HG03457 (cell line): ENCODE results near the gene POLR3GL.

Experiments used
- ATAC-seq: cut with Tn5 transposase; IDR thresholded peaks from one replicate; pipeline ENCODE4 v1.9.1; 2021; ENCODE audit warnings: moderate number of reproducible peaks; ENCODE audit not compliant: unreplicated experiment

Gene POLR3GL

DNA sequence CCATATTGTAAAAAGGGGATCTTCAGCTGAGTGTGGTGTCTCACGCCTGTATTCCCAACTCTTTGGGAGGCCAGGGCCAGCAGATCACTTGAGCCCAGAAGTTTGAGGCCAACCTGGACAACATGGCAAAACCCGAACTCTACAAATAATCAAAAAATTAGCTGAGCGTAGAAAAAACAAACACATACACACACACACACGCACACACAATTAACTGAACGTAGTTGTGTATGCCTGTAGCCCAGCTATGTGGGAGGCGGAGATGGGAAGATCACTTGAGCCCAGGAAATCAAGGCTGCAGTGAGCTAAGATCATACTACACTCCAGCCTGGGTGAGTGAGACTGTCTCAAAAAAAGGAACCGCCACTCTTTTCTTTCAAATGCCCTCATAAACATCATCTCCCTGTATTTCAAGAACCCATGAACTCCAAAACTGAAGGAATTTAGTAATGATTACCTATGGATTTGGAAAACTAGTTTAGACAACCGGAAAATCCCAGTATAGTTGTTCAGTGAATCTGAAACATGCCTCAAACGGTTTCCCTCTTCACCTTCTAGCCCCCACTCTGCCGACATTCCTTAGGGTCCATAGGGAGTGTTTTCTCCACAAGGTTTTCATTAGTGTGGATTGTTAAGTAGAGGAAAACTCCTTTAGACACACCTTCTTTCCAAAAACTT, 27.4 kb downstream of the POLR3GL start:
- ATAC-seq: no peak

GRCh38 chr1:145992502-145992936, 28.0 kb downstream of the POLR3GL start:
- no peak for ATAC-seq

DNA sequence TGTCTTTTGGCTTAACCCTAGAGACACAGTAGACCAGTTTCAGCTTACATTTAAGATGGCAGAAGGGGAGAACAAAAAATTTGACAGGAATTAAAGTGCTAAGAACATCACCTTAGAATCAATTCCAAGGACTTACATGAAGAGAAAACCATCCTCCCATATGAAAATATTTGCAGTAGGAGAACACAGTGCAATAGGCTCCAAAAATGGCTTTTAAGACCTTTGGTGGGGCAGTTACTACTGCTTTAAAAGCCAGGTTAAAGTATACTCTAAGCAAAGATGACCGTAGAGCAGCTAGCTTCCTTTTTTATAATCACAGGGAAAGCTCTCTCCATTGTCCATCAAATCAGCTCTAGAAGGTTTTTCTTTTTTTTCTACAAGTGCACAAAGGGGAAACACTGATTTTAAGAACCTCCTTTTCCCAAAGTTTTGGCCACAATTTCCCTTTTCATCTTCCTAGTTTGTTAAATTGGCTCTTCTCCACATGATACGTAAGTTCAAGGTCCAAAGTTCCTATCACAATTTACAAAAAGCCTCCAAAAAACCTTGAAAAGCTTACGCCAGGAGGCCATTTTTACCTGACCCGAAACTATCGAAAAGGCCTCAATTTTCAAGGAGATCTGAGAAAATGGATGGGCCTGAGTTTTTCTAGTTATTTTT, 28.6 kb downstream of the POLR3GL start:
- no peak for ATAC-seq

DNA sequence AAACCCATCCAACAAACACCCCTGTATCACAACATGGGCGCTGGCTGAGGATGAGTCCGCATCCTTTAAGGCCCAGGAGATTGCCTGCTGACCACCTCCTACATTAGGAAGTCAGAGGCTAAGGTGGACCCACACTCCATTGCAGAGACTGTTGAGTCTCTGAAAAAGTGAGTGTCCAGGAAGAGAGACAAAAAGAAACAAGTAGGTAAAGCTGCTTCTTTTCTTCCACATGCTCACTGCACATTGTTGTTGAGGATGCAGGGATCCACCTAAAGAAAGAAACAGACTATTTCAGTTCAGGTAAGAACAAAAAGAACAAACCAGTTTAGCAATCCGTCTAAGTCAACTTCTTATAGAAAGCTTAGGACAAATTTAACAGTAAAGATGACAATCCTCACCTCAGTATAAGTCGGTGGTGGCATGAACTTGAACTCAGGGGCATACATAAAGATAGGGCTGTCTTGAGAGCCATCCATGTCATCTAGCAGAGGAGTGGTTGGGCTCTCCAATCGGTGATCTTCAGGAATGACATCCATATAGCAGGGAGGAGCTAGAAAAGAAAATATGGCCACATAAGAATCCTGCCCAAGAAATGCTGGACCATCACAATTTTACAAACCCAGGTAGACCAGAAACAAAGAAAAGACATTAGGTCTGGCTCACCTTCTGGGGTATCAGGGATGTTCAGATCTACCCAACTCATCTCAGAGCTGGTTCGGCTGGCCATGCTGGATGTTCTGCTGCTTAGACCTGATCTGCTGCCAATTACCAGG, 29.3 kb downstream of the POLR3GL start:
- ATAC-seq: no peak

GRCh38 chr1:145994391-145995120, 30.1 kb downstream of the POLR3GL start:
- no peak for ATAC-seq

GRCh38 chr1:145995148-145995881, 30.8 kb downstream of the POLR3GL start:
- ATAC-seq: no peak

DNA sequence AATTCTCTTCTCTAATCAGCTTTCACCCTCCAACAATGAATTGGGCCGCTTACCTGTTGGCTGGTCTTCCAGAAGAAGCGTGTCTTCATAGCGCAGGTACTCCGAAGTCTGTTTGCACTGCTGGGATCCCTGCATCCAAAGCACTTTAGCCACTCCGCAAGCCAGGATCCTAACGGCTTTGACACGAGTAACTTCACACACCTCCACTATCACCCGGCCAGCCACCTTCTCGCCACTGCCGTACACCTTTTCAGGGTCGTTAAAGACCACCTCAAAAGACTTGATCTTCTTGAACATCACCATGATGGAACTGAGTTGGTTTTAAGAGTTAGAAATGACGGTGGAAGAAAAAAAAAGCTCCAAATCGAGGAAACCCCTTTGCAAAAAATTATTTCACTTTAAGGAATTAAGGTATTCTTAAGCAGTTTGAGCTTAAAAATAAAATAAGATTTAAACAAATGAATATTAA, 31.5 kb downstream of the POLR3GL start:
- no peak for ATAC-seq

DNA sequence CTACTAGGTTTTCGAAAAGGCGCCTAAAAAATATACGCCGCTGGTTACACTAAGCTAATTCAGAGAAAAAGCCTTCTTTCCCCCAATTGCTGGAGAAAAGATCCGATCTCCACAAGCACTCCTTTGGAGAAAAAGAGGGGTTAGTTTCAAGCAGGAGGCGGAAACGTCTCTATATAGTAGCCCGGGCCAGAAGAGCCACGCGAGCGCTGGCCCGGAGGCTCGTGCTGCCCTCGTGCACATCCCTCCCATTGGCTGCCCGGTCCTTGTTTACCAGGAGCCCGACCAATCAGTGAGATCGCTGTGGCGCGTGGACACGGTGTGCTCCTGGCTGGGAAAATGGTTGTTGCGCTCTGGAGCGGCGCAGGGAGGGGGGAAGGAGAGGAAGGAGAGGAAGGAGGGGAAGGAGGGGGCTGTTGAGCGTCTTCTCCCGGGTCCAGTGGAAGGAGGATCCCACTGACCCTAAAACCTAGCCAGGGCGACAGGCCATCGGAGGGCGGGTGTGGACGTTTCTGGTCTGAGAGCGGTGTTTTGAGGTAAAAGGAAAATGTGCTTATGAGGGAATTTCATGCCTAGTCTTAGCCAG, 32.0 kb downstream of the POLR3GL start, which contains the start of gene TXNIP:
TSS of gene TXNIP (minus strand) at position 147 of the 583 bp plus-strand sequence. CDS start 313 bp downstream, outside the sequence.
- ATAC-seq: peak; percentile 71

GRCh38 chr1:145997016-145997717, 32.7 kb downstream of the POLR3GL start:
- no peak for ATAC-seq

- ATAC-seq: no peak
These were observed 33.2 kb downstream of the POLR3GL start for GRCh38 chr1:145997718-145998023.

DNA sequence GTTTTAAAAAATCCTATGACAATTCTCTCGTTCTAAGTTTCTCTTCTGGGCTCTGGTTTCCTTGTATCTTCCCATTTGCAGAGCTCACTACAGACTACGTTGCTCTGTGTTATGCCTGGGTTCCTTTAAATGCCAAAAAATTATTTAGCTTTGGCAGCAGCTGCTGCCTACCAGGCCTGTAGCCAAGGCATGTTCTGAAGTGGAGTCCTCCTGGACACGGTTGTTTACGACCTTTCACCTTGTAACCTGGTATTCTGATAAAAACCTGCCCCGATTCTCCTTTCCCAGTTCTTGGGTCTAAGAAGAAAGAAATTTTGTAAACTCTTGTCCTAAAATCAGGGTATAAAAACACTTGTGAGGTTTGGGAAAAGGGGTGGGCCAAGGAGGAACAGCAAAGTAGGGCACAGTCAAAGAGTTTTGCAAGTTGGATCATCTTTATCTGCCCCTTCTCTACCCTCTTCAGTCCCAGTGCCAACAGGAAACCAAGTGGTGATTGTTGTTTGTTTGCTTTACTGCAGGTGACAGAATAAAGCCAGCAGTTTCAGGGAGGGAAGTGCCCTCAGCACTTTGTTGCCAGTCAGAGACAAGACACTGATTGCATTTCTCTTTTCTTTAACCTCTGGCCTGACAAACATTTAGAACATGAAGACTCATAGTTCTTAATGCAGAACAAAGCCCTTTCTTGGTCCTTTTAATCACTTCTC, 35.0 kb downstream of the POLR3GL start:
- ATAC-seq: no peak

DNA sequence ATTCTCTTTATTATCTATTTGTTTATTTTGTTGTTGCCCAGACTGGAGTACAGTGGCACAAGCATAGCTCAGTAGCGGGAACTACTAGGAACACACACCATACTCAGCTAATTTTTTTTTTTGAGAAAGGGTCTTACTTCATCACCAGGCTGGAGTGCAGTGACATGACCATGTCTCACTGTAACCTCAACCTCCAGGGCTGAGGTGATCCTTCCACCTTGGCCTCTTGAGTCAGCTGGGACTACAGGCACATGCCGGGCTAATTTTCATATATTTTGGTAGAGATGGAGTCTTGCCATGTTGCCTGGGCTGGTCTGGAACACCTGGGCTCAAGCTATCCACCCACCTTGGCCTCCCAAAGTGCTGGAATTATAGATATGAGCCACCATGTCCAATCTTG, 37.2 kb downstream of the POLR3GL start:
- ATAC-seq: no peak

DNA sequence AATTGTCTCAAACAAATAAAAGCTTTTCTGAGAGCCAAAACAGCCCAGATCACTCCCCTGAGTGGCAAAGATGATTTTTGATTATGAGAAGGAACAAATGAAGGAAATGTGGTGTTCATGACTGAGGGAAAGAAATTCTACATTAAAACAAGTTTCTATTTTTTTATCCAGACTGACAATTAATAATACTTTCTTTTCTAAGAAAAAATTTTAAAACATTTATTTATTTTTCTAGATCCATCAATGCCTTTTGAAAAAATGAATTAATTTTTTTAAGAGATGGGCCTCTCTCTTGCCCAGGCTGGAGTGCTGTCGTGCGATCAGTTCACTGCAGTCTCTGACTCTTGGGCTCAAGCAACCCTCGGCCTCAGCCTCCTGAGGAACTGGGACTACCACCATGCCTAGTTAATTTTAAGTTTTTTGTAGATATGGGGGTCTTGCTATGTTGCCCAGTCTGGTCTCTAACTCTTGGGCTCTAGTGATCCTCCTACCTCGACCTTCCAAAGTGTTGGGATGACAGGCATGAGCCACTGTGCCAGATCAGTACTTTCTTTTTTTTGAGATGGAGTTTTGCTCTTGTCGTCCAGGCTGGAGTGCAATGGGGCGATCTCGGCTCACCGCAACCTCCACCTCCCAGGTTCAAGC, 43.1 kb downstream of the POLR3GL start:
- no peak for ATAC-seq

- no peak for ATAC-seq
These were observed 45.7 kb downstream of the POLR3GL start for GRCh38 chr1:146010126-146010738.

DNA sequence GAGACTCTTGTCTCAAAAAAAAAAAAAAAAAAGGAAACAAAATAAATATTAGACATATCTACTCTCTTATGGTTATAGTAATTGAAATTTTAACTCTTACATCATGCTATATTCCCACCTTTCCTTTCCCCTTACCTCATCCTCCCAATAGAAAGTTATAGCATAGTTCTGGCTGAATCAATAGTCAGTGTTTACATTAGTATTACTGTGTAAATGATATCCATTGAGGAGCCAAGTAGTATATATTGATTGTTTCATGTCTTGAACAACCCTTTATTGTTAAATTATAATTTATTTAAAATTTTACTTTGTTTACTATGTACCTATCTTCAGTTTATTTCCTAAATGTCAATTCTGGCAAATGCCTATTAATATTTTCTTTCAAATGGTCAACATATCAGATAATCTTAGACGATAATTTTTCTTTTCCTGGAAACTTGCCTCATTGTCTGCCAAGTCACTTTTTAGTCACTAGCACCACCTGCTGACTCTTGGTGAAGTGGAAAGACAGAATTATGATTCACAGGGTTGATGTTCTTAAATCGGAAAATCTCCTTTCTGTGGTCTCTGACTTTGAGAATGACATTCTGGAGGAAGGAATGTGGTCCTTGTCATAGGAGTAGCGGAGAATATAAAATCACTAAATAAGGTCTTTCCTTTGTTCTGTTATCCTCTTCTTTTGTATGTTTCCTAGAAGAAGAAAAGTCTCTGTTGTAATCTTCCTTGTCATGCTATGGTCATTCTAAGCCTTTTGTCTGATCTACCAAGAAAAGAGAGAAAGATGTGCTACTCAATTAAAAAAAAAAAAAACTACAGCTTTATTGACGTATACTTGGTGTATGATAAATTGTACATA, 48.4 kb downstream of the POLR3GL start:
- ATAC-seq: no peak

DNA sequence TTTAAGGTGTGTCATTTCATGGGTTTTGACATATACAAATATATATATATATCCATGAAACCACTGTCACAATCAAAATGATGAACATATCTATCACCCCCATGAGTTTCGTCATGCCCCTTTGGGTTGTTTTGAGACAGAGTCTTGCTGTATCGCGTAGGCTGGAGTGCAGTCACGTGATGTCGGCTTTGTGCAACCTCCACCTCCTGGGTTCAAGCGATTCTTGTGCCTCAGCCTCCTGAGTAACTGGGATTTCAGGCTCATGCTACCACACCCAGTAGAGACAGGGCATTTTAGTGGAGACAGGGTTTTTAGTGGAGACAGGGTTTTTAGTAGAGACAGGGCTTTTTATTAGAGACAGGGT, 49.1 kb downstream of the POLR3GL start:
- no peak for ATAC-seq

GRCh38 chr1:146016891-146017290, 52.4 kb downstream of the POLR3GL start:
- ATAC-seq: no peak
